CD4-positive, alpha-beta T cell treated with Interleukin-12 subunit alpha and Interleukin-12 subunit beta, for 1 hour (primary cell): ENCODE data around the gene C1QTNF2.

Experiments used
- DNase-seq: peaks from one replicate; pipeline ENCODE4 v3.0.0-alpha.2; 2020

Gene C1QTNF2

GRCh38 chr5:160371294-160371693 lies 868 bp upstream of the C1QTNF2 start:
- DNase-seq: no peak

- DNase-seq: no peak
Measured at GRCh38 chr5:160370713-160371034, 248 bp upstream of the C1QTNF2 start.

DNA sequence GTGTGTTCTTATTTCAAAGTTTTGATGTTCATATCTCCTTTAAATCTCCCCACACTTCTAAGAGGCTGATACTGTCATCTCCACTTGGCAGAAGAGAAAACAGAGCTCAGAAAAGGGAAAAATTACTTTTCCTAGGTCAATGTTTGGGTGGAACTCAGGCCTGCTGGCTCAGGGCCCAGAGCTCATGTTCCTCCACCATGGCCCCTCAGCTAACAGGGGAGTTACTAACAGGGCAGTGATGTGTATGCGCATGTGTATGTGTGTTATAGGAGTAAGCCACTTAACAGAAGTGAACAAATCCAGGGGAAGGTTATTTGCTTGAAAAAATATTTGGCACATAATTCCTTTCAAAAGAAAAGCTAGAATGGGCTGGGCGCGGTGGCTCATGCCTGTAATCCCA lies 2.5 kb downstream of the C1QTNF2 start:
- no peak for DNase-seq

GRCh38 chr5:160367261-160367660 lies 3.2 kb downstream of the C1QTNF2 start:
- DNase-seq: no peak

DNA sequence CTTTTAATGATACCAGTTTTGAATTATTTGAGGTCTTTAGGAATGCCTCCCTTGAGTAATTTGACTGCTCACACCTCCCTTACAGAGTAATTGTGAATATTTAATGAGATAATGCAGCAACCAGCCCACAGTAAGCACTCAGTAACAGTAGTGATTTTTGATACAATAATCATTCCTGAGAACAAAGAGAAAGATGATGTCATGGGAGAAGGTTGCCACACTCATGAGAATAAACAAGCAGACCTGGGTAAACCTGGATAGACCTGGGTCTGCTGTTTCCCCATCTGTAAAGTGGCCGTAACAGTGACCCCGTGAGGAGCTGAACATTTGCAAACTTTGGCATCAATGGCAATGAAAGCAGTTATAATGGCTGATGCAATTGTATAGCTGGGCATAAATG lies 4.2 kb downstream of the C1QTNF2 start:
- DNase-seq: no peak

DNA sequence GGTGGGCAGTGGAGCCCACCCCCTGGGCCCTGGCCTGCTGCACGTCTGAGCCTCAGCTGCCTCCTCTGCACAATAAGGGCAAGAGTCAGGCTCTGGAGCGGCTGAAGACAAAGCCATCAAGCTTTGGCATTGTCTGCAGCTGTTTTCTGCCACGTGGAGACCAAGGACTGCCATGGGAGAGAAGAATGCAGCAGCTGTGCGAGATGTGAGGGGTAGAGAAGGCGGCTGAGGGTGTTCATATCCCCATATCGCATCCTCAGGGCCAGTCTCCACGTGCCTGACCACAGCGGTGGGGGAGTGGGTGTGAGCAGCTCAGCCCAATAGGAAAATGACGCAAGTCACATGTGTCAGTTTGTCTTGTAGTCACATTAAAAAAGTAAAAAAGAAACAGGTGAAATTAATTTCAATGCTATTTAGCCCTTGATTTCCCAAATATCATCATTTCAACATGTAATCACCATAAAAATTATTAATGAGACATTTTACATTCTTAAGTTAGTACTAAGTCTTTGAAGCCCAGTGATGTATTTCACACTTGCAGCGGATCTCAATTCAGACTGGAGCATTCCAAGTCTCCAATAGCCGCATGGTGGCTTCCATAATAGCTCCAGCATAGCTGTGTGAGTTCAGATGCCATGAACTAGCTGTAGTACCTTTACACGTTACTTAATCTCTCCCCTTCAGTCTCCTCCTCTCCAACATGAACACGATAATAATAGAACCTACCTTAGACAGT lies 6.6 kb downstream of the C1QTNF2 start:
- no peak for DNase-seq

DNA sequence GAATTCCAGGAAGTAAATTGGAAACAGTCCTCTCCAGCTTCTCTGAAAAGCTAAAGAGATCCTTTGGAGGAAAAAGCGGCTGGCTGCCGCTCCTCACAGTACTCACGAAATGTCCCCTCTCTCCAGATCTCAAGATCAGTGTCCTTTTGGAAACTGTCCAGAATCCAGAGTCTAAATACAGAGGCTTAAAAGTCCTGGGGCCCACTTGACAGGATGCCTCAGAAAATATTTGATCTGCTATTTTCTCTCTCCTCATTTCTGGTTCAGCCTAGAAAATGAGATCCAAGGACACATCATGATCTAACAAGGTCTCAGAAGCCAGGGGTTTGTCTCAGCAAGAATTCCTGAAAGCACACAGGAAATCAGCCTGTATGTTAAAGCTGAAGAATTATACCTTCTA lies 7.2 kb downstream of the C1QTNF2 start:
- no peak for DNase-seq

- DNase-seq: no peak
Measured at GRCh38 chr5:160361624-160362228, 8.7 kb downstream of the C1QTNF2 start.

DNA sequence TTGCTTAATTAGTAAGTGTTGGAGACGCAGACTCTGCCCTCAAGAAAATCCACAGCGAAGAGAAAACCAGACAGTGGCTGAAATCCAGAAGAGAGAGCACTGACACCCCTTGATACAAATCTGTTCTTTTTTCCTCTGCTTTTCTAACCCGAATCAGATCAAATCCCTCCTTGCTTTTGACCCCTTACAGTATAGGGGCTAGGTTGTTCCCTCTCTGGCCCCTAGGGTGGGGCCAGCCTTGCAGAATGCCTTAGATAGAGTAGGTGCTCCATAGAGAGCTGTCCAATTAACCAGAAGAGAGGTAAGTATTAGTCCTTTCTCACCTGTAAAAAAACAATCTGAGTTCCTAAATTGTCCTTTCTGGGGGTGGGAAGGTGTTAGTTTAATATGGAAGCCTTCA lies 10.1 kb downstream of the C1QTNF2 start:
- DNase-seq: no peak

DNA sequence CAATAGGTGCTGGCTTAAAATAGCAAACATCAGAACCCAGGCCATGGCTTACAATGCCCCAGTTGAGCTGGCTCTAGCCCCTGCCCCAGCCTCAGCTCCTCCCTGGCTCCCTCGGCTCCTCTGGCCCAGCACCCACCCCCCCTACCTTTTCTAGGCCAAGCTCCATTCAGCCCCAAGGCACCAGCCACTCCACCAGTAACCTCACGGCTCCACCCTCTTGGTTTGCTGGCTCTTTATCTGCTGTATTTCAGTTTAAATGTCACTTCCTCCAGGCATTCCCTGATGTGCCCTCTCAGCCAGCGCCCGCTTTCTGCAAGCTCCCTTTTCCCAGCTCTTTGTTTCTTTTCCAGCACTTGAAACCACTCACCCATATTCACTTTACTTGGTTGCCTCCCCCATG lies 10.6 kb downstream of the C1QTNF2 start:
- DNase-seq: no peak

GRCh38 chr5:160359242-160359641 lies 11.2 kb downstream of the C1QTNF2 start:
- DNase-seq: no peak

GRCh38 chr5:160357861-160358411 lies 12.5 kb downstream of the C1QTNF2 start:
- DNase-seq: no peak

GRCh38 chr5:160357394-160357793 lies 13.0 kb downstream of the C1QTNF2 start:
- no peak for DNase-seq

DNA sequence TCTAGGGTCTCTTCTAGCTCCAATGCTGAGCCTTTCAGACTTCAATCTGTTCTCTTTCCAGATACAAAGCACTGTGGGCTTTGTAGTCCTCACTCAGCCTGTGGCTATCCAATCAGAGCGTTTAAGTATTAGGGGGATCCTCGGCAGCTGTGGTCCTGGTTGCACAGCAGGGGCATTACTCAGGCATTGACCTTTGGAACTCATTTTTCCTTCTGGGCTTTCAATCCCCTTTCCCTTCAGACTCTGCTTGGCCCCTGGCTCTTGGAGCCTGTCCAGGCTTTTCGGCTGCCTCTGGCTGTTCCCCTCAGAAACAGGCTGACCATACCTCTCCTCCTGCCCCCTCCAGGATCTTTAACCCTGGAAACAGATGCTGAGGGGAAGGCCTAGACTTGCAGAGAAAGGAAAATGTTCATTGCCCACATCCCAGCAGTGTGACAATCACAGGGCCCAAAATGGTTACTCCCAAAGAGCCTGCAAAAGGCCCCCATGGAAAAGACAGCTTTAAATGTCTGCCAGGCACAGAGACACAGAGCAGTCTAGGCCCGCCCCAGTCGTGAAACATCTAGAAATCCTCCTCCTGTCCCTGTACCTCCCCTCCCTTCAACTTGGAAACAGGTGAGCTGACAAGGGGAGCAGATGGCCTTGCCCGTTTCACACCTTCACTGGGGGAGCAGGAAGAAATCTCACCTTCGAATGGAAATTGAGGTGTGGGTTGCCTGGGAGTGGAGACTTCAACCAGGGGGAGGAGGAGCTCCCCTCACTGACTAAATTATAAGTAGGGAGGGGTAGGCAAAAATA lies 13.7 kb downstream of the C1QTNF2 start:
- DNase-seq: no peak

DNA sequence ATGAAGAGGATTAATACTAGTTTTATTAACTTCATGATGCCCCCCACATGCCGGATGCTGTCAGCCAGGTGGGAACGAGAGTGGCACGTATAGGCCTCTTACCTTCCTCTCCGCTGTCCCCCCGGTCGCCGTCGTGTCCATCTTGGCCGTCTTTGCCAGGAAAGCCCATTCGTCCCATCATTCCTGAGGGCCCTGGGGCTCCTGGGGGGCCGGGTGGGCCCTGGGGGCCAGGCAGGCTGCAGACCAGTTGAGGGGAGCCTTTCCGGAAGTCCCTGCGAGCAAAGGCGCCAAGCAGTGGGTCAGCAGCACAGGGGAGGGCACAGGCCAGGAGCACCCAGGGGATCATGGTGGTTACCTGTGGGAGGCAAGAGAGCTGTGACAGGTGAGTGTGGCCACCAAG lies 15.8 kb downstream of the C1QTNF2 start:
- no peak for DNase-seq

GRCh38 chr5:160353379-160353778 lies 17.0 kb downstream of the C1QTNF2 start:
- no peak for DNase-seq

GRCh38 chr5:160352308-160352707 lies 18.1 kb downstream of the C1QTNF2 start:
- no peak for DNase-seq

GRCh38 chr5:160349935-160350303 lies 20.5 kb downstream of the C1QTNF2 start:
- DNase-seq: no peak

GRCh38 chr5:160349249-160349934 lies 21.0 kb downstream of the C1QTNF2 start:
- DNase-seq: no peak

DNA sequence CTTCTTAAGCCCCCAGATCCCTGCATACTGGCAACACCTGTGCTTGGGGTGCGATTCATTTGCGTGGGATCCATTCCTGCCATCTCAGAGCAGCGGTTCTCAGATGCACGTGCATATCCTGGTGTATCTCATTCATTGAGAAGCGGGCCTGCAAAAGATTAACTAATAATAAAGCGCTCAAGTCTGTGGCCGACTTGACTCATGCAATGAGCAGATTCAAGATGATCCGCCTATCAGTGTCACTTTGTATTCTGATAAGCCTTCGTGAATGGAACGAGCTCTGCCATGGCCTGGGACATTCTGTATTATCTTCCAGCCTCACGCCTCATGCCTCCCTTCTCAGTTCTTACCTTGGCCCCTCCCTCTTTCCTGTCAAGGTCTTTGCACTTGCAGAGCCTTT lies 22.3 kb downstream of the C1QTNF2 start:
- no peak for DNase-seq

DNA sequence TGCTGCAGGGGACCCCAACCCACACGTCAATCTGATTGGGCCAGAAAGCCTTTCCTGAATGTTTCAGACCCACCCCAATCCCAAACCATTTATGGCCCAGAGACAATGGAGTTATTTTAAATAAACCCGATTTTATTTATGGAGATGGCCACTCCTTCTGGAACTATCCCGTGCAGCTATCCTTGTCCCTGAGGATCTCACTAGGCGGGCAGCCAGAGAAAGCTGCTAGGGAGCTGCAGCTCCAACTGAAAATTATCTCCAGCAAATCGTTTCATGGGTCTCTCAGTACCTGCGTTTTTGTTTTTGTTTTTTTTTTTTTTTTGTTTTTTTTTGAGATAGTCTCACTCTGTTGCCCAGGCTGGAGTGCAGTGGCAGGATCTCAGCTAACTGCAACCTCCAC lies 23.0 kb downstream of the C1QTNF2 start:
- DNase-seq: no peak

DNA sequence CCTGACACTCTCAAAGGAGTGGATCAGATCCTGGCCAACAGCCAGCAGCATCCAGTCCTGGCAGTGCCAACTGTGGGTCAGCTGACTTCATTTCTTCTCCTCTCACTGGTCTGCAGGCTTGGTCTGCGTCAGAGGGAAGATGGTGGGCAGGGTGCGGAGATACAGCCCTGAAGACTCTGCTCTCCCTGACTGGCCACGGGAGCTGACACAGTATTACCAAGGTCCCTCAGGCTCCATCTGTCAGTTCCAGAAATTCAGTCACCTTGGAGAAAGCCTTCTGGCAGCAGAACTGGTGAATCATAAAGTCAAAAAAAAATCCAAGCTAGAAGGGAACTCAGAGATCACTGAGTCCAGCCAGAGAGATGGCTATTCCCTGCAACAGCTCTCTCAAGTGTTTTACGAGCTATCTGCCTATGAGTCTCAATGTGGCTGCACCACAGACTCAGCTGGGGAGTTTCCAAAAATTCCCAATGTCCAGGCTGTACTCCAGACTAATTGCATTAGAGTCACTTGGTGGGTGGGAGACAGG lies 27.9 kb downstream of the C1QTNF2 start:
- DNase-seq: no peak

DNA sequence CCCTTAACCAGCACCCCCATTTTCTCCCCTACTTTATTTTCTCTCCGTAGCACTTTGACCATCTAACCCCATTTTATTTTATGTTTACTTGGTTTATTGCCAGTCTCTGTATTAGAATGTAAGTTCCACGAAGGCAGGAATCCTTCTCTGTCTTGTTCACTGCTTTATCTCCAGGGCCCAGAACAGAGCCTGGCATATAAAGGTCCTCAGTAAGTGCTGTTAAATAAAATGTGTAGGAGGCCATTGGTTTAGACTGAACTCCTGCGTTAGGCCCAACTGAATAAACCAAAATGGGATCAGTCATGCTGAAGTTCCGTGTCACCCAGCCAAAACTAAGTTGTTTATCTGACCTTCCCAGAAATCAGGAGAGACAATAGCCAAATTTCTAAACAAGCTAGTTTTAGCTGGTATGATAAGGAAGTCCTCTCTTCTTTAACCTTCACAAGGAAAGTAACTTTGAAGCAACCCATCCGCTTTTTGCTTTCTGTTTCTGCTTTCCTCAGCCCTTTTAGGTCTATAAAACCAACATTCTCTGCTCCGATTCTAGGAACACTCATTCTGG lies 29.0 kb downstream of the C1QTNF2 start:
- no peak for DNase-seq
